B cell (primary cell): ENCODE data around the gene PCBP3. TPM values are rescaled to one million over a fixed set of nuclear protein-coding genes. Genes with fewer than 3 reads are reported as not detected.

Experiments used
- ATAC-seq: fragments of 200-7000 bp; cut with Tn5 transposase; one replicate; pipeline ENCODE4 v1.10.0; 2021; ENCODE audit warnings: low read depth, mild to moderate bottlenecking, moderate number of reproducible peaks, moderate library complexity
- CTCF ChIA-PET: fragments of 350-600 bp; sonication (Branson Sonifier 250); formaldehyde crosslinking; loops from one replicate; lab custom pipeline; 2021; ENCODE audit warnings: antibody characterized with exemption, inconsistent platforms; lab: Charles Lee
- POLR2A ChIA-PET: fragments of 350-600 bp; sonication (Branson Sonifier 250); formaldehyde crosslinking; loops from one replicate; lab custom pipeline; 2021; ENCODE audit warnings: antibody characterized with exemption; lab: Charles Lee
- DNase-seq: peaks from one replicate; pipeline ENCODE4 v3.0.0; 2013
- H2AFZ ChIP-seq: 2 replicates; pipeline ENCODE4 v1.6.1; 2012; ENCODE audit warnings: mild to moderate bottlenecking, low read depth, low read length; ENCODE audit not compliant: insufficient read depth, poor library complexity, severe bottlenecking
- H3K27ac ChIP-seq, 2 donors: 1 replicate in 1 of 2; 2 replicates in 1 of 2; pipeline ENCODE4 v1.5.1; 2012 to 2013; ENCODE audit warnings: low read length in 2 of 2, mild to moderate bottlenecking in 2 of 2, moderate library complexity in 1 of 2
- H3K27me3 ChIP-seq, 4 experiments: fragments of 200-600 bp in 1 of 4; sonication (generic) in 1 of 4; replicated peaks in 1 of 4; 1 replicate in 2 of 4; 2 replicates in 2 of 4; pipeline versions ENCODE4 v1.6.1 to v1.7.0; 2013 to 2016; ENCODE audit warnings: low read length in 3 of 4, mild to moderate bottlenecking in 2 of 4, mixed read lengths in 1 of 4, moderate library complexity in 1 of 4; ENCODE audit not compliant: insufficient read depth in 4 of 4, control insufficient read depth in 3 of 4; ENCODE audit errors: control extremely low read depth in 1 of 4
- H3K36me3 ChIP-seq, 2 experiments: replicated peaks in 1 of 2; 1 replicate in 1 of 2; 2 replicates in 1 of 2; pipeline versions ENCODE4 v1.6.1 to v1.7.1; 2013; ENCODE audit warnings: low read length in 1 of 2; ENCODE audit not compliant: insufficient read depth in 2 of 2, control insufficient read depth in 1 of 2; ENCODE audit errors: control extremely low read depth in 1 of 2, extremely low read depth in 1 of 2
- H3K4me1 ChIP-seq, 2 donors: fragments of 200-600 bp in 1 of 2; sonication (generic) in 1 of 2; 1 replicate in 1 of 2; 2 replicates in 1 of 2; pipeline versions ENCODE4 v1.5.1 to v1.6.1; 2013 to 2017; ENCODE audit warnings: low read length in 2 of 2; ENCODE audit not compliant: control insufficient read depth in 2 of 2, insufficient read depth in 2 of 2
- H3K4me2 ChIP-seq: replicated peaks from 2 replicates; pipeline ENCODE3; 2012; ENCODE audit warnings: mild to moderate bottlenecking, low read depth, low read length; ENCODE audit not compliant: poor library complexity, severe bottlenecking
- H3K4me3 ChIP-seq, 5 experiments: fragments of 200-600 bp in 1 of 5; sonication (generic) in 1 of 5; 1 replicate in 3 of 5; 2 replicates in 2 of 5; pipeline versions ENCODE4 v1.5.1 to v1.7.0; 2011 to 2016; ENCODE audit warnings: low read length in 4 of 5, mild to moderate bottlenecking in 4 of 5, low read depth in 2 of 5, control low read depth in 1 of 5, moderate library complexity in 1 of 5; ENCODE audit not compliant: insufficient read depth in 1 of 5; ENCODE audit errors: control extremely low read depth in 1 of 5, extremely low read depth in 1 of 5
- H3K79me2 ChIP-seq: fragments of 200-600 bp; sonication (generic); one replicate; pipeline ENCODE4 v1.6.0; 2016; ENCODE audit warnings: low read length; ENCODE audit not compliant: control insufficient read depth, insufficient read depth
- H3K9ac ChIP-seq: fragments of 200-600 bp; sonication (generic); 2 replicates; pipeline ENCODE4 v1.6.1; 2017; ENCODE audit warnings: mild to moderate bottlenecking, low read length, moderate library complexity
- H3K9me3 ChIP-seq, 3 donors: one replicate each; pipeline versions ENCODE4 v1.6.1 to v1.7.1; 2013; ENCODE audit warnings: low read length in 2 of 3; ENCODE audit not compliant: control insufficient read depth in 2 of 3, insufficient read depth in 1 of 3; ENCODE audit errors: control extremely low read depth in 1 of 3
- H4K20me1 ChIP-seq: 2 replicates; pipeline ENCODE4 v1.6.0; 2012; ENCODE audit warnings: mild to moderate bottlenecking, low read length; ENCODE audit not compliant: insufficient read depth, control insufficient read depth, poor library complexity, severe bottlenecking
- H3K27ac Mint-ChIP-seq: one replicate; pipeline ENCODE4 v1.8.0; 2021; ENCODE audit warnings: mixed read lengths
- H3K27me3 Mint-ChIP-seq: one replicate; pipeline ENCODE4 v1.8.0; 2021; ENCODE audit warnings: mixed read lengths
- H3K4me1 Mint-ChIP-seq: one replicate; pipeline ENCODE4 v1.8.0; 2021; ENCODE audit warnings: mixed read lengths
- H3K4me3 Mint-ChIP-seq: one replicate; pipeline ENCODE4 v1.8.0; 2021; ENCODE audit warnings: mixed read lengths
- H3K9me3 Mint-ChIP-seq: one replicate; pipeline ENCODE4 v1.8.0; 2022; ENCODE audit warnings: mixed read lengths; ENCODE audit not compliant: insufficient read depth
- CTCF ChIP-seq: fragments of 200-600 bp; IDR thresholded peaks from one replicate; pipeline ENCODE4 v1.8.0; 2022; ENCODE audit warnings: antibody characterized with exemption, mild to moderate bottlenecking
- EZH2 ChIP-seq: IDR thresholded peaks from 2 replicates; pipeline ENCODE4 v1.6.1; 2012; ENCODE audit warnings: borderline replicate concordance, low read depth, mild to moderate bottlenecking, moderate library complexity, low read length; ENCODE audit not compliant: insufficient read depth, poor library complexity, severe bottlenecking
- WGBS: methylation state at CpG from one replicate; pipeline ENCODE4 v1.1.5; 2013; ENCODE audit warnings: missing lambda C conversion rate; ENCODE audit not compliant: insufficient coverage; 5-methylcytosine and 5-hydroxymethylcytosine counted together
- intact Hi-C: fragments of 100-400 bp; cut with micrococcal nuclease; formaldehyde crosslinking; loops from one replicate; pipeline ENCODE4 v1.10.0; 2022
- polyA plus RNA-seq: library from polyadenylated mRNA; depleted of rRNA; stranded (reverse); fragments of >200 nt; gene quantifications from 2 replicates; pipeline ENCODE4 v1.2.3, GENCODE V29; 2012
- total RNA-seq, 2 donors: library from RNA; stranded (reverse); fragments of 120-200 nt in 1 of 2; gene quantifications; 1 replicate in 1 of 2; 2 replicates in 1 of 2; pipeline versions ENCODE4 v1.2.3 to v1.2.4, GENCODE V29; 2013 to 2022

PCBP3 gene
- total and polyA plus RNA-seq, 2 donors (not counting 1 experiment from before 2014, with no cell fraction given) = 0.45 to 2.7 TPM

- H4K20me1 ChIP-seq = no peaks in the 10 kb centered on the region
- H3K9me3 ChIP-seq = no peaks in the 10 kb centered on the region
- no peak overlapping the region for H3K27ac ChIP-seq
- WGBS = 45% methylated on average over 26 of the region's 29 CpGs
- H3K27ac Mint-ChIP-seq = no peak overlapping the region
- H3K4me1 Mint-ChIP-seq = peaks cover 4% of the 10 kb centered on the region
- H3K79me2 ChIP-seq = no peaks in the 10 kb centered on the region
- H3K4me3 Mint-ChIP-seq = no peak overlapping the region
- ATAC-seq (peak; percentile 51), DNase-seq (peak; percentile 66)
- no peaks in the 10 kb centered on the region for H3K9me3 Mint-ChIP-seq
- H3K4me3 ChIP-seq = no peak overlapping the region
- POLR2A ChIA-PET = no interaction called here
- peaks cover 11% of the 10 kb centered on the region for H3K27me3 Mint-ChIP-seq
- peak; percentile 61 for TF ChIP-seq CTCF
- TF ChIP-seq EZH2 = no peak
- intact Hi-C loops = no loop called here
- H3K9ac ChIP-seq = no peak overlapping the region
- peaks cover 2% of the 10 kb centered on the region in 2 donors for H3K4me1 ChIP-seq
- no peak overlapping the region for H3K4me2 ChIP-seq
- peak overlapping the region; percentile 10 for H2AFZ ChIP-seq
- peaks cover 0 to 3% (median 0%) of the 10 kb centered on the region in 4 experiments for H3K27me3 ChIP-seq
- no peaks in the 10 kb centered on the region for H3K36me3 ChIP-seq
- CTCF ChIA-PET = interaction anchor here (1.0 to 1.2 kb wide), 2 partner anchors 8 to 9 kb away, joined by 3 to 4 read pairs; no protein-coding TSS in a partner anchor
Observed at GRCh38 chr21:45880097-45881068, 236.9 kb downstream of the PCBP3 start.

- ATAC-seq (no peak), DNase-seq (no peak)
- peaks cover 18 to 21% of the 10 kb centered on the region in 2 donors for H3K4me1 ChIP-seq
- no peaks in the 10 kb centered on the region for H4K20me1 ChIP-seq
- Mint-ChIP-seq H3K27me3 (peaks cover 11% of the 10 kb centered on the region), H3K4me3 (no peak overlapping the region), H3K9me3 (peaks cover 2% of the 10 kb centered on the region), H3K27ac (no peak overlapping the region), H3K4me1 (peaks cover 22% of the 10 kb centered on the region)
- TF ChIP-seq EZH2 (no peak), CTCF (no peak)
- H3K27ac ChIP-seq = no peak overlapping the region
- peaks cover 0 to 3% (median 0%) of the 10 kb centered on the region in 4 experiments for H3K27me3 ChIP-seq
- H3K9me3 ChIP-seq = peaks cover 0 to 4% (median 0%) of the 10 kb centered on the region in 3 donors
- CTCF ChIA-PET = no interaction called here
- H3K36me3 ChIP-seq = no peaks in the 10 kb centered on the region
- no peak overlapping the region for H3K4me2 ChIP-seq
- no CpG with 5 or more reads among the region's 8 CpGs for WGBS
- H3K9ac ChIP-seq = no peak overlapping the region
- H2AFZ ChIP-seq = no peak overlapping the region
- POLR2A ChIA-PET = no interaction called here
- no peak overlapping the region for H3K4me3 ChIP-seq
- intact Hi-C loops = no loop called here
- H3K79me2 ChIP-seq = no peaks in the 10 kb centered on the region
Observed at GRCh38 chr21:45882645-45883044, 239.1 kb downstream of the PCBP3 start.
